B cell (primary cell): ENCODE measurements around the gene SLC1A1. TPM values are rescaled to one million over a fixed set of nuclear protein-coding genes. Genes with fewer than 3 reads are reported as not detected.

Experiments used
- ATAC-seq: fragments of 200-7000 bp; cut with Tn5 transposase; one replicate; pipeline ENCODE4 v1.10.0; 2021; ENCODE audit warnings: low read depth, mild to moderate bottlenecking, moderate number of reproducible peaks, moderate library complexity
- CTCF ChIA-PET: fragments of 350-600 bp; sonication (Branson Sonifier 250); formaldehyde crosslinking; loops from one replicate; lab custom pipeline; 2021; ENCODE audit warnings: antibody characterized with exemption, inconsistent platforms; lab: Charles Lee
- POLR2A ChIA-PET: fragments of 350-600 bp; sonication (Branson Sonifier 250); formaldehyde crosslinking; loops from one replicate; lab custom pipeline; 2021; ENCODE audit warnings: antibody characterized with exemption; lab: Charles Lee
- DNase-seq: peaks from one replicate; pipeline ENCODE4 v3.0.0; 2013
- H2AFZ ChIP-seq: 2 replicates; pipeline ENCODE4 v1.6.1; 2012; ENCODE audit warnings: mild to moderate bottlenecking, low read depth, low read length; ENCODE audit not compliant: insufficient read depth, poor library complexity, severe bottlenecking
- H3K27ac ChIP-seq, 2 donors: 1 replicate in 1 of 2; 2 replicates in 1 of 2; pipeline ENCODE4 v1.5.1; 2012 to 2013; ENCODE audit warnings: low read length in 2 of 2, mild to moderate bottlenecking in 2 of 2, moderate library complexity in 1 of 2
- H3K27me3 ChIP-seq, 4 experiments: fragments of 200-600 bp in 1 of 4; sonication (generic) in 1 of 4; replicated peaks in 1 of 4; 1 replicate in 2 of 4; 2 replicates in 2 of 4; pipeline versions ENCODE4 v1.6.1 to v1.7.0; 2013 to 2016; ENCODE audit warnings: low read length in 3 of 4, mild to moderate bottlenecking in 2 of 4, mixed read lengths in 1 of 4, moderate library complexity in 1 of 4; ENCODE audit not compliant: insufficient read depth in 4 of 4, control insufficient read depth in 3 of 4; ENCODE audit errors: control extremely low read depth in 1 of 4
- H3K36me3 ChIP-seq, 2 experiments: replicated peaks in 1 of 2; 1 replicate in 1 of 2; 2 replicates in 1 of 2; pipeline versions ENCODE4 v1.6.1 to v1.7.1; 2013; ENCODE audit warnings: low read length in 1 of 2; ENCODE audit not compliant: insufficient read depth in 2 of 2, control insufficient read depth in 1 of 2; ENCODE audit errors: control extremely low read depth in 1 of 2, extremely low read depth in 1 of 2
- H3K4me1 ChIP-seq, 2 donors: fragments of 200-600 bp in 1 of 2; sonication (generic) in 1 of 2; 1 replicate in 1 of 2; 2 replicates in 1 of 2; pipeline versions ENCODE4 v1.5.1 to v1.6.1; 2013 to 2017; ENCODE audit warnings: low read length in 2 of 2; ENCODE audit not compliant: control insufficient read depth in 2 of 2, insufficient read depth in 2 of 2
- H3K4me2 ChIP-seq: replicated peaks from 2 replicates; pipeline ENCODE3; 2012; ENCODE audit warnings: mild to moderate bottlenecking, low read depth, low read length; ENCODE audit not compliant: poor library complexity, severe bottlenecking
- H3K4me3 ChIP-seq, 5 experiments: fragments of 200-600 bp in 1 of 5; sonication (generic) in 1 of 5; 1 replicate in 3 of 5; 2 replicates in 2 of 5; pipeline versions ENCODE4 v1.5.1 to v1.7.0; 2011 to 2016; ENCODE audit warnings: low read length in 4 of 5, mild to moderate bottlenecking in 4 of 5, low read depth in 2 of 5, control low read depth in 1 of 5, moderate library complexity in 1 of 5; ENCODE audit not compliant: insufficient read depth in 1 of 5; ENCODE audit errors: control extremely low read depth in 1 of 5, extremely low read depth in 1 of 5
- H3K79me2 ChIP-seq: fragments of 200-600 bp; sonication (generic); one replicate; pipeline ENCODE4 v1.6.0; 2016; ENCODE audit warnings: low read length; ENCODE audit not compliant: control insufficient read depth, insufficient read depth
- H3K9ac ChIP-seq: fragments of 200-600 bp; sonication (generic); 2 replicates; pipeline ENCODE4 v1.6.1; 2017; ENCODE audit warnings: mild to moderate bottlenecking, low read length, moderate library complexity
- H3K9me3 ChIP-seq, 3 donors: one replicate each; pipeline versions ENCODE4 v1.6.1 to v1.7.1; 2013; ENCODE audit warnings: low read length in 2 of 3; ENCODE audit not compliant: control insufficient read depth in 2 of 3, insufficient read depth in 1 of 3; ENCODE audit errors: control extremely low read depth in 1 of 3
- H4K20me1 ChIP-seq: 2 replicates; pipeline ENCODE4 v1.6.0; 2012; ENCODE audit warnings: mild to moderate bottlenecking, low read length; ENCODE audit not compliant: insufficient read depth, control insufficient read depth, poor library complexity, severe bottlenecking
- H3K27ac Mint-ChIP-seq: one replicate; pipeline ENCODE4 v1.8.0; 2021; ENCODE audit warnings: mixed read lengths
- H3K27me3 Mint-ChIP-seq: one replicate; pipeline ENCODE4 v1.8.0; 2021; ENCODE audit warnings: mixed read lengths
- H3K4me1 Mint-ChIP-seq: one replicate; pipeline ENCODE4 v1.8.0; 2021; ENCODE audit warnings: mixed read lengths
- H3K4me3 Mint-ChIP-seq: one replicate; pipeline ENCODE4 v1.8.0; 2021; ENCODE audit warnings: mixed read lengths
- H3K9me3 Mint-ChIP-seq: one replicate; pipeline ENCODE4 v1.8.0; 2022; ENCODE audit warnings: mixed read lengths; ENCODE audit not compliant: insufficient read depth
- EZH2 ChIP-seq: IDR thresholded peaks from 2 replicates; pipeline ENCODE4 v1.6.1; 2012; ENCODE audit warnings: borderline replicate concordance, low read depth, mild to moderate bottlenecking, moderate library complexity, low read length; ENCODE audit not compliant: insufficient read depth, poor library complexity, severe bottlenecking
- whole genome bisulfite sequencing: methylation state at CpG from one replicate; pipeline ENCODE4 v1.1.5; 2013; ENCODE audit warnings: missing lambda C conversion rate; ENCODE audit not compliant: insufficient coverage; 5-methylcytosine and 5-hydroxymethylcytosine counted together
- intact Hi-C: fragments of 100-400 bp; cut with micrococcal nuclease; formaldehyde crosslinking; loops from one replicate; pipeline ENCODE4 v1.10.0; 2022
- polyA plus RNA-seq: library from polyadenylated mRNA; depleted of rRNA; stranded (reverse); fragments of >200 nt; gene quantifications from 2 replicates; pipeline ENCODE4 v1.2.3, GENCODE V29; 2012
- total RNA-seq, 2 donors: library from RNA; stranded (reverse); fragments of 120-200 nt in 1 of 2; gene quantifications; 1 replicate in 1 of 2; 2 replicates in 1 of 2; pipeline versions ENCODE4 v1.2.3 to v1.2.4, GENCODE V29; 2013 to 2022
- TF ChIP-seq, protein P1 (sequence below): fragments of 200-600 bp; IDR thresholded peaks from one replicate; pipeline ENCODE4 v1.8.0; 2022; ENCODE audit warnings: antibody characterized with exemption, mild to moderate bottlenecking

SLC1A1 gene
- total and polyA plus RNA-seq, 2 donors (not counting 1 experiment from before 2014, with no cell fraction given) = 0.10 to 0.54 TPM

DNA sequence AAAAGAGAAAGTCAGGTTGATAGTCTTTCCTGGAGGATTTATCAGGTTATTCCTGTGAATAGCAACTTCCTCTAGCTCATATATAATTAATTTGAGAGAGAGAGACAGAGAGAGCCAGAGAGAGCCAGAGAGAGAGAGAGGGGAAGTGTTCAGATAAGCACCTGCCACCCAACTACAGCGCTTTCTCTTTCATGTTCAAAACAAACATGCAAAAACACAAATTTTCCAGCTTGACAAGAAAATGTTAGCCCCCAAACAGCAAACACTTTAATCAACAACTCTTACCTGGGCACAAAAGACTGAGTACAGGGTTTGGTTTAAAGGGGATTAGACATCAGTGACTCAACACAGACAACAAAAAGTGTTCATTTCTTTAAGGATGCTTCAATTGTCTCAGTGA is 110.1 kb downstream of the SLC1A1 start:
- POLR2A ChIA-PET = no interaction called here
- Mint-ChIP-seq H3K27ac (no peak overlapping the region), H3K4me3 (no peak overlapping the region), H3K27me3 (no peaks in the 10 kb centered on the region), H3K9me3 (no peaks in the 10 kb centered on the region), H3K4me1 (peaks cover 9% of the 10 kb centered on the region)
- H3K79me2 ChIP-seq = no peaks in the 10 kb centered on the region
- H3K27me3 ChIP-seq = peaks cover 0 to 3% (median 0%) of the 10 kb centered on the region in 4 experiments
- no peak overlapping the region for H3K9ac ChIP-seq
- H3K4me3 ChIP-seq = no peak overlapping the region
- no peaks in the 10 kb centered on the region for H3K36me3 ChIP-seq
- no peak overlapping the region for H2AFZ ChIP-seq
- no peaks in the 10 kb centered on the region for H4K20me1 ChIP-seq
- TF ChIP-seq EZH2 = no peak
- TF ChIP-seq, protein P1, sequence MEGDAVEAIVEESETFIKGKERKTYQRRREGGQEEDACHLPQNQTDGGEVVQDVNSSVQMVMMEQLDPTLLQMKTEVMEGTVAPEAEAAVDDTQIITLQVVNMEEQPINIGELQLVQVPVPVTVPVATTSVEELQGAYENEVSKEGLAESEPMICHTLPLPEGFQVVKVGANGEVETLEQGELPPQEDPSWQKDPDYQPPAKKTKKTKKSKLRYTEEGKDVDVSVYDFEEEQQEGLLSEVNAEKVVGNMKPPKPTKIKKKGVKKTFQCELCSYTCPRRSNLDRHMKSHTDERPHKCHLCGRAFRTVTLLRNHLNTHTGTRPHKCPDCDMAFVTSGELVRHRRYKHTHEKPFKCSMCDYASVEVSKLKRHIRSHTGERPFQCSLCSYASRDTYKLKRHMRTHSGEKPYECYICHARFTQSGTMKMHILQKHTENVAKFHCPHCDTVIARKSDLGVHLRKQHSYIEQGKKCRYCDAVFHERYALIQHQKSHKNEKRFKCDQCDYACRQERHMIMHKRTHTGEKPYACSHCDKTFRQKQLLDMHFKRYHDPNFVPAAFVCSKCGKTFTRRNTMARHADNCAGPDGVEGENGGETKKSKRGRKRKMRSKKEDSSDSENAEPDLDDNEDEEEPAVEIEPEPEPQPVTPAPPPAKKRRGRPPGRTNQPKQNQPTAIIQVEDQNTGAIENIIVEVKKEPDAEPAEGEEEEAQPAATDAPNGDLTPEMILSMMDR = no peak
- DNase-seq (no peak), ATAC-seq (no peak)
- no peak overlapping the region for H3K4me2 ChIP-seq
- peaks cover 0 to 4% (median 3%) of the 10 kb centered on the region in 3 donors for H3K9me3 ChIP-seq
- no peak overlapping the region for H3K27ac ChIP-seq
- no CpG with 5 or more reads among the region's 1 CpG for WGBS
- CTCF ChIA-PET = no interaction called here
- H3K4me1 ChIP-seq = peaks cover 0 to 4% of the 10 kb centered on the region in 2 donors
- intact Hi-C loops = loop anchor here (5.0 kb wide), 1 partner anchor 152 kb away; no protein-coding TSS in a partner anchor

DNA sequence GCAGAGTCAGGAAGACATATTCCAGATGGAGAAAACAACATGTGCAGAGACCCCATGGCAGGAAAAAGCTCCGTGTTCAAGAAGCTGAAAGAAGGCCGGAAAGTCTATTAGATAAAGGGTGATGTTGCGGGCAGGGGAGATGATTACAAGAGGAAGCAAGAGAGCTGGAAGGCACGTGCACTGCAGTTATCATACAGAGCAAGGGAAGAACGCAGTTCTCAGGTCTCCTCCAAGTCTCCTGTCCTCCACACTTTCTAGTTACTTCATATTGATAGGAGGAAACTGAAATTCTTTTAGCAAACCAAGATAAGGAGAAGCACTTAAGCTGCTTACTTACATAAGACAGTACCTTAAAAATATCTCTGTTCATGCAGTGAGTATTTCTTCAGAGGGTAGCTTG is 113.6 kb downstream of the SLC1A1 start:
- Mint-ChIP-seq H3K27me3 (no peaks in the 10 kb centered on the region), H3K27ac (no peak overlapping the region), H3K9me3 (no peaks in the 10 kb centered on the region), H3K4me1 (peaks cover 4% of the 10 kb centered on the region), H3K4me3 (no peak overlapping the region)
- Histone ChIP-seq H3K27me3 (peaks cover 0 to 3% (median 0%) of the 10 kb centered on the region in 4 experiments), H2AFZ (no peak overlapping the region), H3K4me2 (no peak overlapping the region), H3K36me3 (no peaks in the 10 kb centered on the region), H3K4me1 (no peaks in the 10 kb centered on the region), H3K9me3 (peaks cover 0 to 4% (median 3%) of the 10 kb centered on the region in 3 donors), H3K9ac (no peak overlapping the region), H3K79me2 (no peaks in the 10 kb centered on the region), H3K4me3 (no peak overlapping the region), H4K20me1 (no peaks in the 10 kb centered on the region), H3K27ac (no peak overlapping the region)
- ChIA-PET CTCF (interaction anchor here (0.6 to 1.3 kb wide), 4 partner anchors 11 to 383 kb away, joined by 3 to 5 read pairs (median 4); no protein-coding TSS in a partner anchor), POLR2A (no interaction called here)
- WGBS = 93% methylated on average over 3 of the region's 5 CpGs
- ATAC-seq (no peak), DNase-seq (no peak)
- intact Hi-C loops = loop anchor here (2.0 to 5.0 kb wide), 3 partner anchors 148 to 381 kb away; partner anchors contain the start of gene JAK2
- TF ChIP-seq EZH2 = no peak
- TF ChIP-seq, protein P1 = no peak
